CD4-positive, alpha-beta T cell treated with Interleukin-12 subunit alpha and Interleukin-12 subunit beta, for 1 hour (primary cell): Measurements from ENCODE around the gene GABBR1.
A peak's percentile ranks its signal among the peaks of the same experiment; 100 is the strongest.

Source experiments
- DNase-seq: peaks from one replicate; pipeline ENCODE4 v3.0.0-alpha.2; 2020

Gene GABBR1

GRCh38 chr6:29652198-29652584 is 19.2 kb upstream of the GABBR1 start:
- DNase-seq: no peak

GRCh38 chr6:29651413-29652197 is 18.6 kb upstream of the GABBR1 start:
- peak; percentile 49 for DNase-seq

GRCh38 chr6:29649701-29650673 is 17.0 kb upstream of the GABBR1 start:
- peak; percentile 99 for DNase-seq

GRCh38 chr6:29647927-29648642 is 15.1 kb upstream of the GABBR1 start:
- DNase-seq: no peak

GRCh38 chr6:29641430-29642148 is 8.6 kb upstream of the GABBR1 start:
- DNase-seq: peak; percentile 44

GRCh38 chr6:29637247-29637646 is 4.3 kb upstream of the GABBR1 start:
- no peak for DNase-seq

- DNase-seq: no peak
Observed at GRCh38 chr6:29633534-29633905, 537 bp upstream of the GABBR1 start.

- DNase-seq: peak; percentile 72
Observed at GRCh38 chr6:29631860-29632731, 887 bp downstream of the GABBR1 start.

- DNase-seq: no peak
Observed at GRCh38 chr6:29631209-29631810, 1.7 kb downstream of the GABBR1 start.

GRCh38 chr6:29630315-29630714 is 2.7 kb downstream of the GABBR1 start:
- no peak for DNase-seq

- DNase-seq: no peak
Observed at GRCh38 chr6:29629571-29629970, 3.4 kb downstream of the GABBR1 start.

GRCh38 chr6:29628419-29629281 is 4.3 kb downstream of the GABBR1 start:
- DNase-seq: peak; percentile 48

- DNase-seq: peak; percentile 76
Observed at GRCh38 chr6:29627755-29628418, 5.1 kb downstream of the GABBR1 start.

- DNase-seq: no peak
Observed at GRCh38 chr6:29626948-29627754, 5.8 kb downstream of the GABBR1 start.

GRCh38 chr6:29625337-29625930 is 7.5 kb downstream of the GABBR1 start:
- DNase-seq: no peak

GRCh38 chr6:29624520-29624961 is 8.4 kb downstream of the GABBR1 start:
- DNase-seq: no peak

- no peak for DNase-seq
Observed at GRCh38 chr6:29620630-29621029, 12.4 kb downstream of the GABBR1 start.

- no peak for DNase-seq
Observed at GRCh38 chr6:29619578-29620160, 13.3 kb downstream of the GABBR1 start.
